ENCODE results near the gene SLC2A4.

DNA sequence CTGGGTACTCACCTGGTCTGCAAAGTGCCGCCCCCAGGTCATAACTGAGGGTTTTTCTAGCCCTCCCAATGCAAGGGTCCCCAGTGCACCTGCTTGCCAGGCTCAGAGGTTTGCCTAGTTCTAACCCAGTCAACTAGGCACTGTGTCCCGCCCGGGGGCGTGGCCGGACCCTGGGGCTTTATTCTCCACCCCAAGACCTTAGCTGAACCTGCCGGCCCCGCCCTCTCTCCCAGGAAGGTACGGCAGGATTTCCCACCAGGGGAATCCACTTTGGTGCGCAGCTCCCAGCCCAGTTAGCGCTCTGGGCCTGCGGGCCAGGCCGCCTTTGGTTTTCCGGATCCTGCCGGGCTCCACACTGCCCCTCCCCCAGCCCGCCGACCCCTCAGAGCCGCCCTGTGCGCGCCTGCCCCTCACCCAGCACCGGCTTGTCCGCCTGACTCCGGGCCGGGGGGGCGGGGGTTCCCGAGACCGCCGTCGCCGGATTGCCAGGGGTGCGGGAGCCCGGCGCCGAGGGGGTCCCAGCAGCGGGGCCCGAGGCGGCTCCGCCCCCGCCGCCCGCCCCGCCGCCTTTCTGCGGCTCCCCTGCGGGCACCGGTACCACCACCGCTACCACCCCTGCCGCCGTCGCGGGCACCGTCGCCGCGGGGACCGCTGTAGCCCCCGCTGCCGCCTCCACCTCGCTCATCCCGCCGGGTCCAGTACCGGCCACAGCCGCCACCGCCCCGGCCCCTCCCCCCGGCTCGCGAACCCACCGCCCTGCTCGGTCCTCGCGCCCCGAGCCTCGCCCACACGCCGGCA is 12.5 kb downstream of the SLC2A4 start:
- TF ChIP-seq, protein P1, sequence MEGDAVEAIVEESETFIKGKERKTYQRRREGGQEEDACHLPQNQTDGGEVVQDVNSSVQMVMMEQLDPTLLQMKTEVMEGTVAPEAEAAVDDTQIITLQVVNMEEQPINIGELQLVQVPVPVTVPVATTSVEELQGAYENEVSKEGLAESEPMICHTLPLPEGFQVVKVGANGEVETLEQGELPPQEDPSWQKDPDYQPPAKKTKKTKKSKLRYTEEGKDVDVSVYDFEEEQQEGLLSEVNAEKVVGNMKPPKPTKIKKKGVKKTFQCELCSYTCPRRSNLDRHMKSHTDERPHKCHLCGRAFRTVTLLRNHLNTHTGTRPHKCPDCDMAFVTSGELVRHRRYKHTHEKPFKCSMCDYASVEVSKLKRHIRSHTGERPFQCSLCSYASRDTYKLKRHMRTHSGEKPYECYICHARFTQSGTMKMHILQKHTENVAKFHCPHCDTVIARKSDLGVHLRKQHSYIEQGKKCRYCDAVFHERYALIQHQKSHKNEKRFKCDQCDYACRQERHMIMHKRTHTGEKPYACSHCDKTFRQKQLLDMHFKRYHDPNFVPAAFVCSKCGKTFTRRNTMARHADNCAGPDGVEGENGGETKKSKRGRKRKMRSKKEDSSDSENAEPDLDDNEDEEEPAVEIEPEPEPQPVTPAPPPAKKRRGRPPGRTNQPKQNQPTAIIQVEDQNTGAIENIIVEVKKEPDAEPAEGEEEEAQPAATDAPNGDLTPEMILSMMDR (IDR thresholded peaks at IDR 0.05): no peak
- no peak for TF ChIP-seq POLR2AphosphoS5 (IDR thresholded peaks at IDR 0.05)
- TF ChIP-seq POLR2A (IDR thresholded peaks at IDR 0.05; ENCODE audit: low read depth): no peak
- TF ChIP-seq EP300 (IDR thresholded peaks at IDR 0.05): no peak

Data from esophagus muscularis mucosa (tissue), 4 donors.